Central memory CD8-positive, alpha-beta T cell (primary cell): ENCODE results near the gene SLC9C2.
"Not testable (repeated sequence)": the region's sequence is repeated elsewhere in the genome, so short reads cannot be mapped to it uniquely, and the experiment has no call there.

Source experiments
- ATAC-seq: fragments of 150-1000 bp; cut with Tn5 transposase; replicated peaks from 2 replicates; pipeline ENCODE4 v1.10.0; 2022; ENCODE audit warnings: mild to moderate bottlenecking, moderate FRiP score, moderate number of reproducible peaks; ENCODE audit not compliant: poor library complexity, severe bottlenecking; ENCODE audit errors: extremely low read depth
- DNase-seq, 2 donors: peaks; one replicate each; pipeline ENCODE4 v3.0.0; 2021; ENCODE audit warnings: low spot score in 2 of 2
- H3K27ac Mint-ChIP-seq: one replicate; pipeline ENCODE4 v1.8.0; 2022; ENCODE audit warnings: low read depth, mild to moderate bottlenecking, moderate library complexity, mixed read lengths
- H3K27me3 Mint-ChIP-seq: one replicate; pipeline ENCODE4 v1.8.0; 2022; ENCODE audit warnings: mixed read lengths
- H3K36me3 Mint-ChIP-seq: one replicate; pipeline ENCODE4 v1.8.0; 2022; ENCODE audit warnings: mild to moderate bottlenecking, moderate library complexity, mixed read lengths; ENCODE audit not compliant: insufficient read depth
- H3K4me1 Mint-ChIP-seq: one replicate; pipeline ENCODE4 v1.8.0; 2022; ENCODE audit warnings: mixed read lengths
- H3K4me3 Mint-ChIP-seq: one replicate; pipeline ENCODE4 v1.8.0; 2022; ENCODE audit warnings: mild to moderate bottlenecking, moderate library complexity, mixed read lengths
- H3K9me3 Mint-ChIP-seq: one replicate; pipeline ENCODE4 v1.8.0; 2022; ENCODE audit warnings: mixed read lengths

SLC9C2 gene

DNA sequence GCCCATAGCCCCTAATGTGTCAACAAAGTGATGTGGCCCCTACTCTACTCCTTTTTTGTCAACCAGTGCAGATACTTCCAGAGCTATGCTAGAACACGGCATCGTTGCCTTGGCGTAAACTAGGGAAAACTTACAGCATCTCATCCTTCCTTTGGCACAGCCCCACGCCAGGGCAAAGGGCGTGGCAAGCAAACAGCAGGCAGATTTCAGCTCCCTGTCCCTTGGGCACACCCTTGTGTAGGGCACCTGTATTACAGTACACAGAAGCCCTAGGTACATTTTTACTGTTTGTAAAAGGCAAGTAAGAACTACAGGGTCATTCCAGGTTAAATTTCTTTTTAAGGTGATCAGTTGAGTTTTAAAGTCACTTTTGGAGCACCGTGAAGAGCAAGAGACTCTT, 96.4 kb downstream of the SLC9C2 start:
- Mint-ChIP-seq H3K27ac (no peak overlapping the region), H3K27me3 (no peaks in the 10 kb centered on the region), H3K4me1 (no peaks in the 10 kb centered on the region), H3K4me3 (no peak overlapping the region), H3K36me3 (no peaks in the 10 kb centered on the region), H3K9me3 (no peaks in the 10 kb centered on the region)
- DNase-seq (no peak), ATAC-seq (no peak)

DNA sequence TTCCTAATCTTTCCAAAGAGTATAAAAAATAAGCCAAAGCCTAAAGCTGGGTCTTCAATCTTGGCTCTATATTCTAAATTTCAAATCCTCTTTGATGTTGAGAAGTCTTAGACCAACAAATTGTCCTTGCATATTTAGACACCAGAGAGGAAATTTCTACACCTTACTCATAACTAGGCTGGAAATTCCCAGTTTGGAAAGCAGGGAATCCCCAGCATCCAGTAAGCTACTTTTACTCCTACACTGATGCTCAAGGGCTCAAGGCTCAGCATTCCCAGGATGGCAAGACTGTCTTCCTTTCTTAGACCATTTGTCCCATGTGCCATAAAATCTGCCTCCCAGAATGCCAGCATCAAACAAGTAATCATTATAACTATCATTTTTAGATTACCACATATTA, 97.5 kb downstream of the SLC9C2 start:
- no peaks in the 10 kb centered on the region for H3K36me3 Mint-ChIP-seq
- H3K27me3 Mint-ChIP-seq: no peaks in the 10 kb centered on the region
- ATAC-seq: no peak

DNA sequence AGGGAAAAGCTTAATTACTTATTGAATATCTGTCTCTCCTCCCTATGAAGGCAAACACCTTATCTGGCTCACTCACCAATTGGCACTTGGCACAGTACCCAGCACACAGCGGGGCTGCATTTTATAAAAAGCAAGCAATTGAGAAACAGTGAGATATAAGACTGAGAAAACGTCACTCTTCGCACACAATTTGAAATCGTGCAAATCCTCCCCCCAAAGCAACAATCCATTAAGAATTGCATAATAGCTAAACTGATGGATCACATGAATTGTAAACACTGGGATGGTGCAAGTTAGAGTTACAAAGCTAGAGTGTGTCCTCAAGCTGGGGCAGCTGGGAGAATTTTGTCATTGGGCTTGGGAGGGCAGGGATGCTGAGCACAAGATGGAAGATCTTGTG, 98.6 kb downstream of the SLC9C2 start:
- DNase-seq (no peak), ATAC-seq (no peak)
- no peaks in the 10 kb centered on the region for H3K9me3 Mint-ChIP-seq
- H3K27ac Mint-ChIP-seq: no peak overlapping the region
- H3K27me3 Mint-ChIP-seq: no peaks in the 10 kb centered on the region
- H3K4me3 Mint-ChIP-seq: no peak overlapping the region
- H3K4me1 Mint-ChIP-seq: no peaks in the 10 kb centered on the region
- no peaks in the 10 kb centered on the region for H3K36me3 Mint-ChIP-seq

More for the DNA sequence above, 97.5 kb downstream of the SLC9C2 start:
- DNase-seq: no peak
- Mint-ChIP-seq H3K4me1 (no peaks in the 10 kb centered on the region), H3K27ac (no peak overlapping the region), H3K4me3 (no peak overlapping the region), H3K9me3 (no peaks in the 10 kb centered on the region)

DNA sequence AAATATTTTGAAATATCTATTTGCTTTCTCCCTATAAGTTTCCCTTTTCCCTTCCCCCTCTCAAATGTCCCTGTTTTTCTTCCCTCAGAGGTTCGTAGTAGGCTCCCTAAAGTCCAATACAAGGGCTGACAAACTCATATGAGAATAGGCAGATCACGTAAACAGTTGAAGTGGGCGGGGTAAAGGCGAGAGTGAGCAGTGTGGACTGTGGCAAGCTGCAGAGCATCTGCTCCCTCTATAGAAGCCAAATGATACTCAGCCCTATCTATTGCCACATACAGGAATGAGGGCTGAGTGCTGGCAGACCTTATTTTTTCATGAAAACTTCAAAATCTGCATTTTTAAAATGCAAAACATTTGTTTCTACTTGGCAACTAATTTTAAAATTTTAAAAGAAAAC, 99.5 kb downstream of the SLC9C2 start:
- no peak overlapping the region for H3K4me3 Mint-ChIP-seq

DNA sequence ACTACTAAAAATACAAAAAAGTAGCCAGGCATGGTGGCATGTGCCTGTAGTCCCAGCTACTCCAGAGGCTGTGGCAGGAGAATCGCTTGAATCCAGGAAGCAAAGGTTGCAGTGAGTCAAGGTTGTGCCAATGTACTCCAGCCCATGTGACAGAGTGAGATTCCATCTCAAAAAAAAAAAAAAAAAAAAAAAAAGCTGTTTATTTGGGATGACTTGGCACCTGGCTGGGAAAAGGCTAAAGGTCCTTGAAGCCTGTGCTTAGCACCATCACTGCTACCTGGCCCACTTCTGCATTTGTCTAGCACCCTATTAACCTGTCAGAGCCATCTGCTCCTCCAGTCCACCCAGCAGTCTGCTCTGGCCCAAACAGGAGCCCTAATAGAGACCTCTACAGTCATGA, 100.8 kb downstream of the SLC9C2 start:
- H3K4me3 Mint-ChIP-seq: no peak overlapping the region

More for the DNA sequence above, 99.5 kb downstream of the SLC9C2 start:
- H3K27ac Mint-ChIP-seq: no peak overlapping the region
- DNase-seq: no peak
- no peaks in the 10 kb centered on the region for H3K36me3 Mint-ChIP-seq
- no peaks in the 10 kb centered on the region for H3K9me3 Mint-ChIP-seq
- no peaks in the 10 kb centered on the region for H3K4me1 Mint-ChIP-seq
- ATAC-seq: no peak
- H3K27me3 Mint-ChIP-seq: no peaks in the 10 kb centered on the region

DNA sequence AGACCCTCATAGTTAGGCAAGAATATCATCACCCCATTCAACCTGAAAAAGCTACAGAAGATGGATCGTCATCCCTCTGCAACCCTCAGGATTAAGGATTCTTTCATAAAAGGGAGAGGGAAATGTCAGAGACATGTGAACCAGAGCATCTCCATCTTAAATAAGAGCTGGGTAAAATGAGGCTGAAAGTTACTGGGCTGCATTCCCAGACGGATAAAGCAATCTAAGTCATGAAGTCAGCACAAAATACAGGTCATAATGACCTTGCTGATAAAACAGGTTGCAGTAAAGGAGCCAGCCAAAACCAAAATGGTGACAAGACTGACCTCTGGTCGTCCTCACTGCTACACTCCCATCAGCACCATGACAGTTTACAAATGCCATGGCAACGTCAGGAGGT, 103.1 kb downstream of the SLC9C2 start:
- H3K36me3 Mint-ChIP-seq: no peaks in the 10 kb centered on the region
- DNase-seq: no peak
- no peaks in the 10 kb centered on the region for H3K9me3 Mint-ChIP-seq
- H3K27ac Mint-ChIP-seq: no peak overlapping the region
- H3K4me3 Mint-ChIP-seq: no peak overlapping the region
- ATAC-seq: no peak
- H3K27me3 Mint-ChIP-seq: no peaks in the 10 kb centered on the region
- H3K4me1 Mint-ChIP-seq: no peaks in the 10 kb centered on the region

More for the DNA sequence above, 100.8 kb downstream of the SLC9C2 start:
- no peak overlapping the region for H3K27ac Mint-ChIP-seq
- H3K4me1 Mint-ChIP-seq: no peaks in the 10 kb centered on the region
- ATAC-seq (no peak), DNase-seq (no peak)
- no peaks in the 10 kb centered on the region for H3K27me3 Mint-ChIP-seq
- H3K9me3 Mint-ChIP-seq: no peaks in the 10 kb centered on the region
- no peaks in the 10 kb centered on the region for H3K36me3 Mint-ChIP-seq

DNA sequence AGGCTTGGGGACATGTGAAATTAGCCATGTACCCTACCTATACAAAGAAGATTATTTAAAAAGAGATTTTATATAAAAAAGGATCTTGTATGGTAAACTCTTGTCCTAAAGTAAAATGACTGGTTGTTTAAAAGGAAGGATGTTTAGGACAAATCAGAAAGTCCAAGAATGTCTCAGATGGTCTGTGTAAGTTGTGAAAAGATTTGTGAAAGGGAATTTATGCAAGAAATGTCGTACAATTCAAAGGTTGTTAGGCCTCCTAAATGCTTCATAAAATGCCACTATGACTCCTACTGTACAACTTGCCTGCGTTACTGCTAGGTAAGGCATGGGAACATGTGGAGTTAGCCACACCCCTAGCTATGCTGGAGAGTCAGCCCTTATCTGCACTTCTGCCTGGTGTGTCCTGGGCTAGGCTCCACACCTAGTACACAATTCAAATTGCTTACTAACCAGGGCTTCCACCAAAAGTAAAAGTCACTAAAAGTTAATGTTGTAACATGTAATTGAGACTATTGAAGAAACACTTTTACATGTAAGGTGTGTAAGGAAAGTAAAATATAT, 106.0 kb downstream of the SLC9C2 start:
- Mint-ChIP-seq H3K27ac (no peak overlapping the region), H3K9me3 (no peaks in the 10 kb centered on the region), H3K4me3 (no peak overlapping the region), H3K27me3 (no peaks in the 10 kb centered on the region), H3K36me3 (peaks cover 1% of the 10 kb centered on the region), H3K4me1 (no peaks in the 10 kb centered on the region)
- DNase-seq: no peak
- ATAC-seq: no peak

DNA sequence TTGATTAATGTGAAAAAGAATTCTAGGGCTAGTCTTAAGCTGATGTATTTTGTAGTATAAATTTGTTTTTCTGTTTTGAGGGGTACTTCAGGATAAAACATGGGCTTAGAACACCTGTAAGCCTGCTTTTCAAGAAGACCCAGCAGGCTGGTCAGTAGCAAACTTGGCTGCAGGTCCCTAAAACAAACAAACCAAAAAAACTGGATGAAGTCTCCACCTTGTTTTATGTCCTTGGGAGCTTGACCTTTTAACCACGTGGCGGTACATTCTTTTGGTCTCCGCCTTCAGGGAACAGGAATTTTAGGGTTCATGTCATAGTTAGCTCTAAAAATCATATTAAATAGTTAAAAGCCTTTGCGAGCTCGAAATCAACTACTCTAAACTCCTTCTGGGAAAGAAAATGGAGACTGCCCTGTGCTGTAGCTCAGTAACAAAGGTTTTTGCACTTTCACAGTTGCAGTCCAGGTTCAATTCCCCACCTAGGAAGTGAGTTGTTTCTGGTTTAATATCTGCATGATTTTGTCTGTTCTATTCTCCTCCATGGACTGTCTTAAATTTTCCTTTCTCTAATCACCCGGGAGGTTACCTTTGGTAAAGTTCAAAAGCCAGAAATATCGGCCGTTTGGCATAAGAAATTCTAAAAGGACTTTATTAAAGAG, 107.1 kb downstream of the SLC9C2 start:
- peaks cover 1% of the 10 kb centered on the region for H3K36me3 Mint-ChIP-seq
- no peak overlapping the region for H3K4me3 Mint-ChIP-seq
- no peak for DNase-seq
- H3K9me3 Mint-ChIP-seq: no peaks in the 10 kb centered on the region
- no peaks in the 10 kb centered on the region for H3K4me1 Mint-ChIP-seq
- H3K27me3 Mint-ChIP-seq: no peaks in the 10 kb centered on the region
- ATAC-seq: no peak
- no peak overlapping the region for H3K27ac Mint-ChIP-seq

DNA sequence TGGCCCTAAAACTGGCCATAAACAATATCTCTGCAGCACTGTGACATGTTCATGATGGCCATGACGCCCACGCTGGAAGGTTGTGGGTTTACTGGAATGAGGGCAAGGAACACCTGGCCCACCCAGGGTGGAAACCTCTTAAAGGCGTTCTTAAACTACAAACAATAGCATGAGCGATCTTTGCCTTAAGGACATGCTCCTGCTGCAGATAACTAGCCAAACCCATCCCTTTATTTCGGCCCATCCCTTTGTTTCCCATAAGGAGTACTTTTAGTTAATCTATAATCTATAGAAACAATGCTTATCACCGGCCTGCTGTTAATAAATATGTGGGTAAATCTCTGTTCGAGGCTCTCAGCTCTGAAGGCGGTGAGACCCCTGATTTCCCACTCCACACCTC, 109.7 kb downstream of the SLC9C2 start:
- not testable (repeated sequence) for H3K4me1 Mint-ChIP-seq, H3K27me3 Mint-ChIP-seq, H3K4me3 Mint-ChIP-seq, H3K9me3 Mint-ChIP-seq, DNase-seq, H3K27ac Mint-ChIP-seq, ATAC-seq
- H3K36me3 Mint-ChIP-seq: peaks cover 14% of the 10 kb centered on the region

DNA sequence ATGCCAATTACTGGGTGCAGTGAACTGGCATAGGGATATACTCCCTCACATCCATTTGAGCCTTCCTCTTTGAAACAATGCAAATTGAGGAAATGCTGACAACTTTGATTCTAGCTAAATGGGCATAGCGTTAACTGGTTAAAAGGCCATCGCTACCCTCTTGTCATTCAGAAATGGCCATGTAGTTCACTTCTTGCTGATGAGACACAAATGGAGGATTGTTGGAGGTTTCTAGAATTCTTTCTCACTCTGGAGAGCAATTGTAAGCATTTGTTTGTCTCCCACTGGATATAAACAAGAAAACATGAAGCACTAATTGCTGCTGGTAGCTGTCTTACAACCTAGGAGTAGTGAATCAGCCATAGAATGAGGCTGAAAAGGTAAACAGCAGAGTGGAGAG, 111.4 kb downstream of the SLC9C2 start:
- no peak overlapping the region for H3K27ac Mint-ChIP-seq
- no peak overlapping the region for H3K4me3 Mint-ChIP-seq
- DNase-seq (no peak), ATAC-seq (no peak)
- peaks cover 27% of the 10 kb centered on the region for H3K36me3 Mint-ChIP-seq
- no peaks in the 10 kb centered on the region for H3K9me3 Mint-ChIP-seq
- no peaks in the 10 kb centered on the region for H3K4me1 Mint-ChIP-seq
- H3K27me3 Mint-ChIP-seq: no peaks in the 10 kb centered on the region

DNA sequence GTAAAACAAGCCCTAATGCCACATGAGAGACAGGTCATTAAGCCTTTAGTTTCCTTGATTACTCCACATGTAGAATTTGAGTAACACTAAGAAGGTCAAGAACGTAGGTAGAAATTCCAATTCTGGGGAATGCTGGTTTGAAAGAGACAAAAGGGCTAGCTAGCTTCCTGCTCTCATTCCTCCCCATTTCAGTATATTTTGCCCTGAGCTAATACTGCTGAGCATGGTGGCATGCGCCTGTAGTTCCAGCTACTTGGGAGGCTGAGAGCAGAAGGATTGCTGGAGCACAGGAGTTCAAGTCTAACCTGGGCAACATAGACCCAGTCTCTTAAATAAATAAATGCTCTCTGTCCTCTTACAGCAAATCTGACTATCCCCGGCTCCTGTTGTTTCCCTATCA, 112.9 kb downstream of the SLC9C2 start:
- Mint-ChIP-seq H3K27me3 (no peaks in the 10 kb centered on the region), H3K9me3 (no peaks in the 10 kb centered on the region), H3K27ac (no peak overlapping the region), H3K4me3 (no peak overlapping the region), H3K36me3 (peaks cover 43% of the 10 kb centered on the region), H3K4me1 (no peaks in the 10 kb centered on the region)
- DNase-seq (no peak), ATAC-seq (no peak)

DNA sequence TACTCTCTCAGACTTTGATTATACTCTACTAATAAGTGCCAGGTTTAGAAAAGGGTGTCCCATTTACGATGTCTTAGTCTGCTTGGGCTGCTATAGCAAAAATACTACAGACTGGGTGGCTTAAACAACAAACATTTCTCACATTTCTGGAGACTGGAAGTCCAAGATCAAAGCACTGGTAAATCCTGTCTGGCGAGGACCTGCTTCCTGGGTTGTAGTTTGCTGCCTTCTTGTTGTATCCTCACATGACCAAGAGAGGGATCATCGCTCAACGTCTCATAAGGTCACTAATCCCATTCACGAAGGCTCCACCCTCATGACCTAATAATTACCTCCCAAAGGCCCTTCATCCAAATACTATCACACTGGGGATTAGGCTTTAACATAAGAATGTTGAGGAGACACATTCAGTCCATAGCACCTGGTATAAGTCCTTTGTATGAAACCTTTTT, 113.7 kb downstream of the SLC9C2 start:
- ATAC-seq (no peak), DNase-seq (no peak)
- Mint-ChIP-seq H3K27me3 (no peaks in the 10 kb centered on the region), H3K4me3 (no peak overlapping the region), H3K36me3 (peaks cover 49% of the 10 kb centered on the region), H3K27ac (no peak overlapping the region), H3K4me1 (no peaks in the 10 kb centered on the region), H3K9me3 (no peaks in the 10 kb centered on the region)

DNA sequence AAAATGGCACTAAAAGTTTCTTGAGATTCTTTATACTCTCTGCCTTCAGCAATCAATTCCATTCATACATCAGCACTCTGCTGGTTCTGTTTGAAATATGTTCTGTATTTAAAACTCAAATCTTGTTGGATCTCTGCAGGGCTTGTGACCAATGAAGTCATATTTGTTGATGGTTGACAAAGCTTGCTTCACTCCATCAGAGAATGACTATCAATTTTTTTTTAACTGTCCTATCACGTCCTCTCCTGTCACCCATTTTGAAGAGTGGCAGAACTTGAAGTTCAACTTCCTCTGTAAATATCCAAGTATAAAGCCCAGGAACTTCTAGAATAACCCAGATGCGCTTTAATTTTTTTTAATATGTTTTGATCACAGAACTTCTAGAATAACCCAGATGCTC, 114.9 kb downstream of the SLC9C2 start:
- Mint-ChIP-seq H3K36me3 (peaks cover 57% of the 10 kb centered on the region), H3K4me1 (no peaks in the 10 kb centered on the region), H3K9me3 (no peaks in the 10 kb centered on the region), H3K27ac (no peak overlapping the region), H3K4me3 (no peak overlapping the region), H3K27me3 (no peaks in the 10 kb centered on the region)
- DNase-seq: no peak
- no peak for ATAC-seq
